Stromal cell of bone marrow (primary cell): ENCODE results near the gene TSBP1.

Source experiments
- DNase-seq: peaks from one replicate; pipeline ENCODE4 v3.0.0-alpha.2; 2012; ENCODE audit warnings: low read depth

The TSBP1 gene, protein sequence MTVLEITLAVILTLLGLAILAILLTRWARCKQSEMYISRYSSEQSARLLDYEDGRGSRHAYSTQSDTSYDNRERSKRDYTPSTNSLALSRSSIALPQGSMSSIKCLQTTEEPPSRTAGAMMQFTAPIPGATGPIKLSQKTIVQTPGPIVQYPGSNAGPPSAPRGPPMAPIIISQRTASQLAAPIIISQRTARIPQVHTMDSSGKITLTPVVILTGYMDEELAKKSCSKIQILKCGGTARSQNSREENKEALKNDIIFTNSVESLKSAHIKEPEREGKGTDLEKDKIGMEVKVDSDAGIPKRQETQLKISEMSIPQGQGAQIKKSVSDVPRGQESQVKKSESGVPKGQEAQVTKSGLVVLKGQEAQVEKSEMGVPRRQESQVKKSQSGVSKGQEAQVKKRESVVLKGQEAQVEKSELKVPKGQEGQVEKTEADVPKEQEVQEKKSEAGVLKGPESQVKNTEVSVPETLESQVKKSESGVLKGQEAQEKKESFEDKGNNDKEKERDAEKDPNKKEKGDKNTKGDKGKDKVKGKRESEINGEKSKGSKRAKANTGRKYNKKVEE

DNA sequence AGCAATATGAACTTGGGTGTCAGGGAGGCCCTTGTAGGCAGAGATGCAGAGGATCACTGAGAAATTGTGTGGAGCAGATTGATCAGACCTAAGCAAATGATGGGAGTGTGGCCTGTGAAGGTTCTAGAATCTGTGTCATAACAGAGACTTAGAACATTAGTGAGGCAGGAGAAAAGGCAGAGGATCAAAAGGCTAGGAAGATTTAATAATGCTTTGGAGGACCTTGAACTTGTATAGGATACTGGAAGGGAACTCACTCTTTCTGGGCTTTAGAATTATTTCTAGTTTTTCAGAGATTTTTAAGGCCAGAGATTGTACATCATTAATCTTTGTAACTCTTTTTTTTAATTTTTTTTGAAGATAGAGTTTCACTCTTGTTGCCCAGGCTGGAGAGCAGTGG lies at the start of gene TSBP1:
Gene TSBP1 (minus strand): TSS at position 101 of the 400 bp plus-strand sequence. CDS start 197 bp downstream, outside the sequence.
- no peak for DNase-seq

DNA sequence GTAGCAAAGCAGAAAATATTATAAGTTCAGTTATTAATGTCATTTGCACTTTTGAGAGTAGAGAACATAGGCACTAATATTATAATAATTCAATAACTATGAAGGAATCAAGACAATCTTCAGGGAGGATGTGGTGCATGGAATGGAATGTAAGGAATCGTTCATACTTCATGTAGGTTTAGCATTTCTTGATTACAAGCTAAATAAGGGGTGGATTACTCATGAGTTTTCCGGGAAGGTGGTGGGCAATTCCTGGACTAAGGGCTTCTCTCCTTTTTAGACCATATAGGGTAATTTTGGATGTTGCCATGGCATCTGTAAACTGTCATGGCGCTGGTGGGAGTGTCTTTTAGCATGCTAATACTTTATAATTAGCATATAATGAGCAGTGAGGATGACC lies 44.3 kb upstream of the TSBP1 start:
- DNase-seq = no peak

DNA sequence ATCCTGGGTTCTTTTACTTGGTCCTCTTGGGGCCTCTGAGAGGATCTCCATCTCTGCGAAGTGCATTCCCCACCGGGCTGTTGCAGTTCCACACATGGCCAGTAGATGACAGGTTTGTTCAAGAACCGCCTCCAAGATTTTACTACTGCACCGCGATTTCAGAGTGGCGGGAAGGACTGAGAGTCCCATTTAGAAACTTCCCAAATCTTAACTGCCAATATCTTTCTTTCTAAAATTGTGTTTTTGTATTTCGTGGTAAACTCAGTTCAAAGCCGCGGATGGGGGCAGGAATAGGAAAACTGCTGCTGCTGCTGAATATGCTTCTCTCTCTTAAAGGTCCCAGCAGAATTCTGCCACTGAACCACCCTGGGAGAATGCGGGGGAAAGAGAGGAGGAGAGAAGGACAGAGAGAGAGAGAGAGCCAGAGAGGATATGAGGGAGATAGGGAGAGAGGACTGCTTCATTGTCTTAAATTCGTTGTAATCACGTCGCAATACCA lies 43.9 kb upstream of the TSBP1 start:
- DNase-seq = peak; percentile 45

DNA sequence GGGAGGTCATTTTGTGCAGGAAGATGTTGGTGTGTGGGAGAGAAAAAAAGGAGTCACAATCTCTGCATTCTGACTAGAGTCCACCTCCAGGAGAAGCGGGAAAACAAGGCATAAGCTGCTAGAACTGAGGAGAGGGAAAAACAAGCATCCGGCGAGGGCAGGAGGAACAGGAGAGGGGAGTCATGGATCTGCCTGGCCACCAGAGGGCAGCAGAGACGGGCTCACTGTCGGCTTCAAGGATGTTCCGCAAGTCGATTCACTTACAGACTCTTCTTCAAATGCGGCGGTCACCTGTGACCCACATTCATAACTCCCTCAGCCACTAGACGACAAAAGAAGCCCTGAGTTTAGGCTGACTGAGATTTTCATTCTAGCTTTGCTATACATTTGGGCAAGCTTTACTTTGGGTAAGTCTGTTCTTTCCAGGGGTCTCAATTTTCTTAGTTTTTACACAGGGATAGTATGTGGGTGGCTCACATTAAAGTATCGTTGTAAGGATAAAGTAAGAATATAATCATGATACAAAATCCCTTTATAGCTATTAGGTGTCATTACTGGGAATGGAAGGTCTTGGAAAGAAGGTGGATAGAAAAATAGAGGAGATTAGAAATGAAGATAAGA lies 41.8 kb upstream of the TSBP1 start:
- DNase-seq = peak; percentile 23

DNA sequence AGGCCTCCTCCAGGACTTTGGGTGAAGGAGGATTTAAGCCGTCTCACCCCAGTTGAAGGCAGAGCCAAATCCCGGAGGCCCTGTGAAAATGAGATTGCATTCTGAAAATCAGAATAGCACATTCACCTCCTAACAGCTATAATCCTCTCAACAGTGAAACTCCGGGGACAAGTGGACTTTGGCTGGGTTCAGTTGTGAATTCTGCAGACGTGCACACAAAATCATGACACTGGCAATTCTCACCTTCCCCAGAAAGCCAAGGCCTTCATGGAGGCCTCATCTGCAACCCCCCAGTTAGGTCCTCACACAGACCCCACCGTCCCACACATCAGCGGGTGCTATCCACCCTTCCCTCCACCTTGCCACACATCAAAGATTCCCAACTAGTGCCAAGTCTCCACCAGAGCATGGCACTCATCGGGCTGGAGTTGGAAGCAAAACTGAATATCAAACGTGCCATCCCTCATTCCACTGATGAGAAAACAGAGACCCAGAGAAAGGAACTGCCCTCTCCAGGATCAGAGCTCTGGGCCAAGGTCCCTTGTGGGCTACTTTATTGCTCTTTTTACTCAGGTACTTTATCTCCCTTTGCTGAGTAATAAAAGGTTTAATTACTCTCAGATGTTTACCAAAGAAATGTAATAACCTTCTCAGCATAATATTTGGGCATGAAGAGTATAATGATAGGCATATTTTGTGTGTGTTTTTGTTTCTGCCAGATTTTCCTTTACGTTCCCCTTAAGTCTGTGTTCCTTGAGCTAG lies 40.0 kb upstream of the TSBP1 start:
- DNase-seq = no peak

DNA sequence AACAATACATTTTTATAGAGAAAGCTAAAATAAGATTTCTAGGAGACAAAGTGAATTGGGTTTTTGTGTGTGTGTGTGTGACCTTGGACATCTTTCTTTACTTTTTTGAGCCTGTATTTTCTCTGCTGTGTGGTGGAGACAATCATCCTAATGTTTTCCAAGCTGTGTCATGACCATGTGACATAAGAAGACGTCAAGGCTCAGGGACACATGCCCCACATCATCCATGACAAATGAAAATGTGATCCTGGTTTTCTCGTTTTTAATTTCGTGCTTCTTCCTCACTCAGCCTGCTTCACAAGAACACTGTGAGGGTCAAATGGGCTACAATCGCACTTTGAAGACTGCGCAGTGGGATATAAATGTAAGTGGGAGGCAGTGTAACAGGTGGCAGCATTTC lies 39.2 kb upstream of the TSBP1 start:
- DNase-seq = no peak

DNA sequence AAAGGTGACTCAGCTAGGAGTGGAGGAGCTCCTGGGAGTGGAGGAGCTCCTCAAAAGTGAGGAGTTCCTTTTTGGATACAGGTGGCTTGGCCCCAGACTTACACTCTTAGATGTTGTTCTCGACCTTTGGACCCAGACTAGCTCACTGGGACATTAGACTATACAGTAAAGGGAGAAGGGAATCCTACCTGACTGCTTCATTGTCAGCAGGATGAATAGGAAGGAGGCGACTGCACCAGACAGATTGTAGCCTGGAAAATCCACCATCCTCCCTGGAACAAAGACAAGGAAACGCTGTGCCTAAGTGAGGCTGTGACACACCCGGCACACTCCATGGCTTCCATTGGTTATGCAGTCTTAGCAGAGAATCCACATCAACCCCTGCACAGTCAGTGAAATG lies 35.2 kb upstream of the TSBP1 start, which contains the start of gene BTNL2:
Gene BTNL2 (minus strand): TSS at position 325 of the 400 bp plus-strand sequence. CDS start 58 bp downstream, at position 267.
- no peak for DNase-seq

DNA sequence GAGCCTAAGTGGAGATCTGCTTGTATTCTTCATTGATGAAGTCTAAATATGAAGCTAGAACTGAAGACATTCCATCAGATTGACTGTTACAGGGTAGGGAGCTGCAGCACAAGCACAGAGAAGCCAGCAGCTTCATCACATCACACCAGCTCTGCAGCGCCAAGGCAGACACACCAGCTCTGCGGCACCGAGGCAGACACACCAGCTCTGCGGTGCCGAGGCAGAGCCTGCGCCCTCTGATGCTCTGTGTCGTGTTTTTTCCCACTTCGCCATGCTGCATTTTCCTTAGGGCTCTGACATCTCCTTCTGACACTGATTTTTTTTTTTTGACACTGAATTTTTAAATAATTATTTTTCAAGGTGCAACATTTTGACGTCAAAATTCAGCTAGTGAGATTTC lies 34.5 kb upstream of the TSBP1 start:
- DNase-seq = no peak

DNA sequence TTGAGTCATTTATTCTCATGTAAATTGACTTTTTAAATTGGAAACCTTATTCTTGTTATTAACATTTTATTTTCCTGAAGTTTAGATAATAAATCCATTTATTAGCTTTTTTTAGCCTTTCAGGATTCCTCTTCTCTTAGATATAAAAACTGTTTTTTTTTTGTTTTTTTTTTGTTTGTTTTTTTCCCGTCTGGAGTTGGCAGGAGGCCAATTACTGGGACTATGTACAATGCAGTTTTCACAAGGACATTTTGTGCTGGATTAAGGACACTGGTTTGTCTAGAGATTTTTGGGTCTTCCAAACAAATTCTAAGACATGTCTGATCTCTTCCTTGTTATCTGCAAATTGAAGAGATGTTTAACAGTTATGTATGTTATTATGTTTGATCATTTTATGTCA lies 34.0 kb upstream of the TSBP1 start:
- no peak for DNase-seq

DNA sequence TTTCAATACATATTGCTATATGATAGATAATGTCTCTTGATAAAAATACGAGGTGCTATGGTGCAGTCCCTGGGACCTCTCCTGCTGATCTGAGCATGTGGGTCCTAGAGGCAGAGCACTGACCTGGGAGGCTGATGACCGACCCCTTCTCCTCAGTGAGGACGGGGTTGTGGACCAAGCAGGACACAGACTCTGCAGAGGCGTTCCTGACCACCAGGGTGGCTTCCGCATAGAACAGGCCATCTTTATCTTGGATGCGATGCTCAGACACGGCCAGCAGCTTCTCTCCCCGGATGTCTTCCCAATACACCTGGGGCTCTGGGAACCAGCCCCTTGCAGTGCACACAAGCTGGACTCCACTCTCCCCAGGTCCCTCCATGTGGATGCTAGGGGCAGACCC lies 31.1 kb upstream of the TSBP1 start:
- no peak for DNase-seq

DNA sequence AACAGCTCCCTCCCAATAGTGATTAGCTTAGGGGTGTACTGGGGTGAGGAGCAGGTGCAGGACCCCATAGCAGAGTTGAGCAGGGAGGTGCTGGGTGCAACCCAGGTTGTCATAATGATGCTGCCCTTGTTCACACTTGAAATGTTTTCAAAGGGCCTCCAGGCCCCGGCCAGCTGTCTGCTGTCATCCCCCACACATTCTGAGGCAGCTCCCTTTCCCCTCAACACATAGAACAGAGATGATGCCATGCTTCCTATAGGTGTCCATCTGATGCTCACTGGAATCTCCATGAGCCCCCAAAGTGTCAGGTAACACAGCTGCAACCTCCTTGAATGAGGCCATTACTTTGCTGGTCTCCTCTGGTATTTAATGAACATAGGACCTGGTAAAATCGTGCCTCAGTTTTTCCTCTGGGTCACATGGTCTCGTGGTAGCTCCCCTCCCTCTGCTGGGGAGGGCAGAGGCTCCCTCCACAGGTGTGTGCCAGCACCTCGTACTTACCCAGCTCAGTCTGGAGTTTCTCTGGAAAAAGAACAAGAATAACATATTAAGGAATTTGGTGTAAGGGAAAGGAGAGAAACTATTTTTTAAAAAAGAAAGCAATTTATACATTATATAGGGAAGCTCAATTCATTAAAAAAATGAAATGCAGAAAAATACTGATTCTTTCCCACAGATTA lies 29.7 kb upstream of the TSBP1 start:
- no peak for DNase-seq

DNA sequence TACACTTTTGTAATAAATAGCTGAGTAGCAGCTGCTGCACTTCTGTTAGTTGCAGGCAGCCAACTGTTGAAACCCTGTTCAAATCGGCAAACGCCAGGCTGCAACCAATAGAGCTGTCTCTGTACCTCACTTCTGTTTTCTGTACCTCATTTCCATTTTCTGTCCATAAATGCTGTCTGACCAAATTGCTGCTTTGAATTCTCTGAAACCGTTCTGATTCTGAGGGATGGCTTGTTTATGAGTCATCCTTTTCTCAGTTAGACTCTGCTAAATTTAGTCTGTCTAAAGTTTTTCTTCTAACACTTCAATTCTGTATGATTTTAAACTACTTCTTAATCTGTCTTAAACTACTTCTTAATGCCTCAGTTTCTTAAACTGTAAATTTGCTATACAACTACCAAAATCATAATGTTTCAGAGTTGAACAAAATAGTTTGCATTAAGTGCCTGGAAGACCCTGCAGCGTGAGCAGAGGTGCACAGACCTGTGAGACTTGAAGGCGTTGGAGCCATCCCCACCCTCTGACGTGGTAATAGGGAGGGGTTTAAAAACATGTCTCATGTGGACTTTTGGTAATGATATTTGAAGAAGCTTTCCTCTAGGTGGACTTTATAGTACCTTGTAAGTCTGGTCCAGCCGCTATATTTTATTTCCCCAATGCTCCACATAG lies 25.7 kb upstream of the TSBP1 start:
- no peak for DNase-seq

DNA sequence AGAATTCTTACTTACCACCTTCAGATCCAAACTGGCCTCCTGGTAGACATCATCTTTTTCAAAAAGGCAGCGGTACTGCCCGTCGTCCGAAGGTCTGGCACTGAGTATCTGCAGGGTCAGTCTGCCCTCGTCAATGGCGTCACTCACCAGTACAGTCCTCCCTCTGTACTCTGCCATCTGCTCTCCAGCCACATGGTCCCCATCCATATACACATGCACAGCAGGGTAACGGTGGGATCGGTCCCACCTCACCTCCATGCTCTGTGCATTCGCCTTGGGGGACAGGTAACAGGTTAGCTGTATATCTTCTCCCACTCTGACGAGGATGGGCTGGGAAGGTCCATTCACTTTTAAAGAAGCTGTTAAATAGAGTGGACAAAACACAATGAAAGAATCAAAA lies 24.3 kb upstream of the TSBP1 start:
- no peak for DNase-seq

DNA sequence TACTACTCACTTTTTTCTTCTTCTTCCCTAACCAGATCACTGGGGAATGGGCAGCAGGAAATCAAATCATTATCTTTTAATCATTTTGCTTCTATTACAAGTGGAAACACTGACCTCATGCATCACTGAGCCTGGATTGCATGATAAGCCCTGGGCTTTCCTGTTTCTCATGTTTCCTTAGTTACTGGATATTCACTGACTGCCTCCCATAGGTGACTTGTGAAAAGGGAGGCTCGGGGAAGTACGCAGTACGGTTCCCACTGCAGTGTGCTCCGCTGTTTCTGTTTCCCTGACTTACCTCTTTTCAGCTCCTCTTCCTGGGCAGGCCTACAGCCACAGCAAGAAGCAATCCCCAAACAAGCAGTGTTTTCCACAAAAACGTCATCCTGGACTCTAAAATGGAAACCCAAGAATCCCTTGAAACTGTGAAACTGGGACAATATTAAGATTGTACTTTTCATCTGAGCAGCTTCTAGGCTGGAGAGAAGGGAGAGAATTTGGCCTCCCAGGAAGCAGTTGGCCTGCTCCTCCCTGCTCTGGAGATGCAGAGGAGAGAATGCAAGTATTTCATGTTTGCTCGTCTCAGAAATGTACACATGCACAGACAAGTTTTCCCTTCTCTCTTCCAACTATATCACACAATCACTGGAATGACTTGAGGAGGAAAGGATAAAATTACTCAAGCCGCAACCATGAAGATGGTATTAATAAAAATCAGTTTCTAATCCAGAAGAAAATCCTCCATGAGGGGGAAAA lies 22.1 kb upstream of the TSBP1 start:
- DNase-seq = peak; percentile 39

DNA sequence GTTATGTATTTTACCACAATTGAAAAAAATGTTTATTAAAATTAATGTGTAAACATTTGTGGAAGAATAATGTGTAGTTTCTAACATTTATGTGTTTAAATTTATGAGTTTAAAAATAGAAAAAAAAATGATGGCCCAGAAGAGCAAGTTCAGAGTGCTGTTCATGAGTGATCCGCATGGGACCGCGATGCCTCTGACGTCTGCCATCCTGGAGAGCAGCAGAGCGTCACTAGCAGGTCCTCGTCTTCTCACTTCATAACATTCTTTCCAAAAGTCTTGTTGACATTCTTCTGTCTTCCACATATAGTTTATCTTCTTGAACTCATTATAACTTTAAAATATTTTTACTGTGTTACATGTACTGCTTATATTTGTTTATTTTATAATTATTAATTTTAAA lies 19.8 kb upstream of the TSBP1 start:
- no peak for DNase-seq

DNA sequence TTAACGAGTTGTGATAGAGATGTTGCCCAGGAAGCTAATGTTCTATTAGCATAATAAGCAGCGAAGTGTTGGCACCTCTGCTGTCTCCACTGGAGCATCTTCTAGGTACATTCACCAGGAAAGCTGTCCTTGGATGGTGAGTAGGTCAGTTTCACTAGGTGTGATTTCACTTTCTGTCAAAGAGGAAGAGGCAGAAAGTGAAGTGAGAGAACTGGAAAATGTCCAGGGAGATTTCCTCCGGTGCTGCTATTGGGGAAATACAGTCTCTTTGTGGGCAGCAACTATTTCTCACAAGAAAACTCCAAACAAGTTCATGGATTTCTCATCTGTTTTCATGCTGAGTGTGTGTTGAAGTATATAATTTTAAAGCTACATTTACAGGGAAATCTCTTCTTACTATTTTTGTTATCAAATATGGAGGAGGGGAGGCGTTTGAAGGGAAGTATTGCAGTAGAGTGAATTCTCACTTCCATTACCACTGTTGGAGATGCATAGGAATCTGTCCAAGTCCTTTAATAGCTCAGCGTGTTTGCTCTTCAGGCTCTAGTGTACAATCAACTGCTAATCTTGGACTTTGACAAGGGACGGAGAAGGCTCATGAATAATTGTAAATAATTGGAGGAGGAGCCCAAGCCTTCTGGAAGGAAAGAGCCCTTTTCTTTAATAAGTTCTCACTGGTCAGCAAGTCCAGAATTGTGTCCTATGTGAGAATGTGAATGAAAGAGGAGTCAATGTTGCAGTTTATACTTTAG lies 16.1 kb upstream of the TSBP1 start:
- no peak for DNase-seq

DNA sequence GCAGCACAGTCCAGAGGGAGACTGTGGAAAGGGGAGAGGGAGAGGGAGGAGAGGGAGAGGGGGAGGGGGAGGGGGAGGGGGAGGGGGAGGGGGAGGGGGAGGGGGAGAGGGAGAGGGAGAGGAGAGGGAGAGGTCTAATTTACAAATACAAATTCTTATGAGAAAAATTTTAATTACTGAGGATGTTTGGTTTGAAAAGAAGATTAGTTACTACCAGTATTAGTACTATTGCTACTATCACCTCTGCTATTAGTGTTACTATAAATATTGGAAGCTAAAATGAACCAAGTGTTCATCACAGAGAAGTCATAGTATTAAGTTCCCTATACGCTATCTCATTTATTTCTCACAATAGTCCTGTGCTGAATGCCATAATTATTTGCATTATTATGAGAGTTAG lies 14.3 kb upstream of the TSBP1 start:
- no peak for DNase-seq

DNA sequence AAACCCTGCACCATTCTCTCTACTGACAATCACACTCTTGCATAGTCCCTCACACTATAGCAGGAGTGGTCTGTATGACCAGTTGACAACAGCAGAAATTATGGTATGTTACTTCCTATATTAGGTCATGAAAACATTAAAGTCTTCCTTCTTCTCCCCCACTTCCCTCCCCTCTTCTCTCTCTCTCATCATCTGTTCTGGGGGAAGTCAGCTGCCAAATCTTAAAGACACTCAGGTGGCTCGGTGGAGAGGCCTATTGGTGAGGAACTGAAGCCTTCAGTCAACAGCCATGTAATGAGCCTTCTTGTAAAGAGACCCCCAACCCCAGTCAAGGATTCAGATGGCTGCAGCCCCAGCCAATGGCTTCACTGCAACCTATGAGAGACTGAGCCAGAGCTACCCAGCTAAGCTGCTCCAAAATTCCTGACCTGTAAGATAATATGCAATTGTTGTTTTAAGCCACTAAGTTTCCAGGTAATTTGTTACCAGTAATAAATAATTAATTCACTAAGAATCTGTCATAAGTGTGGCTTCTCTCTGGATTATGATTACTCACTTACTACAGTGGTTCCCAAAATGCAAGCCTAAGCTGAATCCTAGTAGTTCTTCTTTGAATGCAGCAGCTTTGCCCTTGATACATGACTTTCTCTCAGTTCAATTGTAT lies 11.2 kb upstream of the TSBP1 start:
- DNase-seq = no peak

DNA sequence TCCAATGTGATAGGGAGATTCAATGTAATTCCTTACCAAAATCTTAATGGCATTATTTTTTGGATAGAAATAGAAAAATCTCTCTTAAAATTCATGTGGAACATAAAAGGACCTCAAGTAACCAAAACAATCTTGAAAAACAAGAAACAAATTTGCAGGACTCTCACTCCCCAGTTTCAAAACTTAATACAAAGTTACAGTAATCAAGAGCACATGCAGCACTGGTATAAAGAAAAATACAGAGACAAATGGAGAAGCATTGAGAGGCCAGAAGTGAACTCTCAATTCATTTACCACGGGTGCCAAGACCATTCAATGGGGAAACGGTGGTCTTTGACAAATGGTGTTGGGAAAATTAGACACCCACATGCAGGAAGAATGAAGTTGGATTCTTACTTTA lies 7.8 kb upstream of the TSBP1 start:
- no peak for DNase-seq
